ENCODE data around the gene NEK7.

The NEK7 gene

DNA sequence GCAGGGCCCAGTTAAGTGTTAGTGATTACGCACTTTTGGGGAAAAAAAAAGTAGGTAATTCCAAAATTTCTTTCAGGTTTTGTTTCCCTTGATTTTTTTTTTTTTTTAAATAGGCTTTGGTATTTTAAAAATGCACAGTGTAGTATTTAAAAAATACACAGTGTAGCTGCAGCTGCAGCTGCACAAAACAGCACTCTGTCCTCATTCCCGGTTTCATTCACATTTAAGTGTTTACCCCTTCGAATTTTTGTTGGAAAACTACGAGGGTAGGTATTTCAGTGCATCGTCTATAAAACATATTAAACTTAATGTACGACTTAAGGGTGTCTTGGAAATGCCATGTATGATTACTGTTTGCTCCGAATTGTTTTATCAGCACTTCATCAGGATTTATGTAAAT, 3.4 kb downstream of the NEK7 start:
- H3K4me1 ChIP-seq (ENCODE audit: insufficient read depth, low read length) = peaks cover 34% of the 10 kb centered on the region
- H3K36me3 ChIP-seq (ENCODE audit: insufficient read depth, low read length) = no peaks in the 10 kb centered on the region
- no peak overlapping the region for H3K4me3 ChIP-seq (ENCODE audit: low read length)
- no peaks in the 10 kb centered on the region for H3K9me3 ChIP-seq (ENCODE audit: insufficient read depth, low read depth, low read length)
- WGBS = 85% methylated on average over 6 of the region's 7 CpGs
- H3K27ac ChIP-seq (ENCODE audit: low read depth, low read length) = peak overlapping the region; percentile 3; the same call in 1 of the 2 replicates
- H3K27me3 ChIP-seq (ENCODE audit: insufficient read depth, low read length) = no peaks in the 10 kb centered on the region
- H3K9ac ChIP-seq (ENCODE audit: low read depth, low read length) = no peak overlapping the region

DNA sequence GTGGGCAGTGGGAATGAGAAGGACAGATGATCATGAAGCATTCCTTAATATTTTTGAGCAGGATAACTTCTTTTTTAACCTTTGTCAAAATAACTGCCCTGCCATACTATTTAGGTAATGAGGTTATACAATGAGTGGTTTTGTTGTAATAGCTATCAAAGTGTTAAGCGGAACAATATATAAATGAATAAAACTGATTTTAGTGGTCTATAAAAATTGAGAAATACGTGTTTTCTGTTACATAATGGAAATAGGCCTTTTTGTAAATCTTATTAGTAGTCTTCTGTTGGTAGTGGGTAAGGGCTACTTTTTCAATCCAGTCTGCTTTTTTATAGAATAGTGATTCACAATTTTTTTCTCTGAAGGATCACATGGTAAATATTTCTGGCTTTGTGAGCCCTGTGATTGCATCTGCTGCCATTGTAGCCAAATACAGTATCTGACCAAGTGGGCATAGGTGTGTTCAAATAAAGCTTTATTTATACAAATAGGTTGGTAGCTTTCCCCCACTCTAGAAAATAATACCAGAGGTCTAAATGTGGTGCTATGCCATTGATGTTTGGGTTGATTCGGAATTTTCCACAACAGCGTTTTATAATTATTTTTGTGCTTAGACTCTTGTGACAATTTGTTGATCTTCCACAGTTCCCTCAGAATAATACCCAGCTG, 4.3 kb downstream of the NEK7 start:
- H3K9me3 ChIP-seq (ENCODE audit: insufficient read depth, low read depth, low read length) = no peaks in the 10 kb centered on the region
- 93% methylated on average over 3 of the region's 4 CpGs for WGBS
- no peaks in the 10 kb centered on the region for H3K36me3 ChIP-seq (ENCODE audit: insufficient read depth, low read length)
- H3K27ac ChIP-seq (ENCODE audit: low read depth, low read length) = no peak overlapping the region
- no peak overlapping the region for H3K9ac ChIP-seq (ENCODE audit: low read depth, low read length)
- H3K27me3 ChIP-seq (ENCODE audit: insufficient read depth, low read length) = no peaks in the 10 kb centered on the region
- peaks cover 35% of the 10 kb centered on the region for H3K4me1 ChIP-seq (ENCODE audit: insufficient read depth, low read length)
- no peak overlapping the region for H3K4me3 ChIP-seq (ENCODE audit: low read length)

DNA sequence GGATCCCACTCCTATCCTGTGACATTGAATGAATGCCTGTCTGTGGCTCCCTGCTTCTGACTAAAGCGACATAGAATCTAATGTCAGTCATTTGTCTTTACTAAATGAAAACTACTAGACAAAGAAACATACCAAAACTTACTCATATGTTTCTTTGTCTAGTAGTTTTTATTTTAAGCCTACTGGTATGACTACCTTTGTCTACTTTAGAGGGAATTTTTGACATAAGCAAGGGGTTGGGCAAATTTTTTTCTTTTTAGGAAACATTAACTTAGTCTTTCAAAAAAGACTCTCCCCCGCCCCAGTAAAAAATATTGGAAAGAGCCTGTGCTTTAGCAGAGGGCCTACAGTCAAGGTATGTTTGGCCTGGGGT, 4.9 kb downstream of the NEK7 start:
- Histone ChIP-seq H3K36me3 (ENCODE audit: insufficient read depth, low read length) (no peaks in the 10 kb centered on the region), H3K9me3 (ENCODE audit: insufficient read depth, low read depth, low read length) (no peaks in the 10 kb centered on the region), H3K9ac (ENCODE audit: low read depth, low read length) (no peak overlapping the region), H3K4me3 (ENCODE audit: low read length) (no peak overlapping the region), H3K27ac (ENCODE audit: low read depth, low read length) (no peak overlapping the region), H3K27me3 (ENCODE audit: insufficient read depth, low read length) (no peaks in the 10 kb centered on the region), H3K4me1 (ENCODE audit: insufficient read depth, low read length) (peaks cover 35% of the 10 kb centered on the region)
- WGBS = 88% methylated on average over 2 of the region's 2 CpGs

DNA sequence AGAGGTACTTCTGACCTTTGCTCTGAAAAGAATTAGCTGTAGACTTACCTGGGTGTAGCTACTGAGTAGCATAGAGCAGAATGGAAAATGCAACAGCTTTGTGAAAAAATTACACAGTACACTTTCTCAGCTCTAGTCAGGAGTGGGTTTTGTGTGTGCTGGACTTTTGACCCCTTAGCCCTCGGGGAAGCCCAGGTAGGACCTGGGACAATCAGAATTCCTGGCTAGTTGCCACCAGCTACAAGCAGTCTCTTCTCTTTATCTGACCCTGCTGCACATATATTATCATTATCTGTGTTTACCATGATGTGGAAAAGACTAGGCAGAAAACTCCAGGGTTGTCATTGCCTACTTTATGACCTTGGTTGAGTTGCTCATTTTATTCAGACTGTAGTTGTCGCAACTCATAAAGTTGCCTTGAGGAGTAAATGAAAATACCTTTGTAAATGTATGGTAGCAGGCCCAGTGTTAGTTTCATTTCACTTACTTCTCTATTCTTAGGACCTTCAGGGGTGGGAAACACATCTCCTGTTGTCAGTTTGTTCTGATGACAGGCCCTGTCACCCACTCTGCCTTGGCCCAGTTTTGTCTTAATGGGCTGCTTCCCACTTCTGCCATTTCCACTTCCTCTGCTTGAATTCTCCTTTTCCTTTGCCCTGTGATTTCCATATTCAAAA, 5.4 kb downstream of the NEK7 start:
- Histone ChIP-seq H3K36me3 (ENCODE audit: insufficient read depth, low read length) (no peaks in the 10 kb centered on the region), H3K9me3 (ENCODE audit: insufficient read depth, low read depth, low read length) (no peaks in the 10 kb centered on the region), H3K9ac (ENCODE audit: low read depth, low read length) (no peak overlapping the region), H3K27me3 (ENCODE audit: insufficient read depth, low read length) (no peaks in the 10 kb centered on the region), H3K27ac (ENCODE audit: low read depth, low read length) (no peak overlapping the region), H3K4me1 (ENCODE audit: insufficient read depth, low read length) (peaks cover 35% of the 10 kb centered on the region), H3K4me3 (ENCODE audit: low read length) (no peak overlapping the region)
- 95% methylated on average over 2 of the region's 2 CpGs for WGBS

DNA sequence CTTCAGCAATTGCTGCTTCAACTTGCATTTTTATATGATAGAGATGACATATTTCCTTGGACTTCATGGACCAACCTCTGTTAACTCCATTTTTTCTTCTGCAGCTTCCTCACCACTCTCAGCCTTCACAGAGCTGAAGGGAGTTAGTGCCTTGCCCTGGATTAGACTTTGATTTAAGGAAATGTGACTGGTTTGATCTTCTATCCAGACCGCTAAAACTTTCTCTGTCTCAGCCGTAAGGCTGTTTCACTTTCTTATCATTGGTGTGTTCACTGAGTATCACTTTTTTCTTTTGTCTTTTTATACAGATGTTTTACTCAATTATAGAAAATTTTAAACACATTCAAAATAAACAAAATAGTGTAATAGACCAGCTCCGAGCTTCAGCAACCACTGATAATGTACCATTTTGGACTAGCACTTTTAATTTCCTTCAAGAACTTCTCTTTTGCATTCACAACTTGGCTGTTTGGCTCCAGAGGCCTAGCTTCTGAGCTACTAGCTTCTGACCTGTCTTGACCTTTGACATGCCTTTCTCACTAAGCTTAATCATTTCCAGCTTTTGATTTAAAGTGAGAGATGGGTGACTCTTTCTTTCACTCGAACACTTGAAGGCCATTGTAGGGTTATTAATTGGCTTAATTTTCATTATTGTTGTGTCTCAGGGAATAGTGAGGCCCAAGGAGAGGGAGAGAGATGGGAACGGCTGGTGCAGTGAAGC, 9.3 kb downstream of the NEK7 start:
- no peaks in the 10 kb centered on the region for H3K36me3 ChIP-seq (ENCODE audit: insufficient read depth, low read length)
- H3K4me3 ChIP-seq (ENCODE audit: low read length) = no peak overlapping the region
- H3K9ac ChIP-seq (ENCODE audit: low read depth, low read length) = no peak overlapping the region
- H3K4me1 ChIP-seq (ENCODE audit: insufficient read depth, low read length) = peaks cover 24% of the 10 kb centered on the region
- WGBS = 94% methylated on average over 3 of the region's 5 CpGs
- no peaks in the 10 kb centered on the region for H3K9me3 ChIP-seq (ENCODE audit: insufficient read depth, low read depth, low read length)
- H3K27me3 ChIP-seq (ENCODE audit: insufficient read depth, low read length) = no peaks in the 10 kb centered on the region
- no peak overlapping the region for H3K27ac ChIP-seq (ENCODE audit: low read depth, low read length)

DNA sequence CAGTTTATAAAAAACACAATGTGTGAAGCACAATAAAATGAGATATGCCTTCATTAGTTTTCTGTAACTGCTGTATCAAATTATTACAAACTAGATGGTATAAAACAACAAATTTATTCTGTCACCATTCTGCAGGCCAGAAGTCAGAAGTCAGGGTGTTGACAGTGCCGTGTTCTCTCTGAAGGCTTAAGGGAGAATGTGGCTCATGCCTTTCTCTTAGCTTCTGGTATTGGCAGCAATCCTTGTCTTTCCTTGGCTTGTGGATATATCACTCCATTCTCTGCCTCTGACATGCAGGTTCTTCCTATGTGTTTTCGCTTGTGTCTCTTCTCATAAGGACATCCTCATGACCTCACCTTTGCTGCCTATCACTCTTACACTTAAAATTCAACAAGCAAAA, 10.1 kb downstream of the NEK7 start:
- H3K4me1 ChIP-seq (ENCODE audit: insufficient read depth, low read length) = peaks cover 24% of the 10 kb centered on the region
- no peaks in the 10 kb centered on the region for H3K36me3 ChIP-seq (ENCODE audit: insufficient read depth, low read length)
- no peak overlapping the region for H3K27ac ChIP-seq (ENCODE audit: low read depth, low read length)
- H3K9ac ChIP-seq (ENCODE audit: low read depth, low read length) = no peak overlapping the region
- H3K9me3 ChIP-seq (ENCODE audit: insufficient read depth, low read depth, low read length) = no peaks in the 10 kb centered on the region
- H3K27me3 ChIP-seq (ENCODE audit: insufficient read depth, low read length) = no peaks in the 10 kb centered on the region
- 97% methylated on average over 2 of the region's 2 CpGs for WGBS
- no peak overlapping the region for H3K4me3 ChIP-seq (ENCODE audit: low read length)

DNA sequence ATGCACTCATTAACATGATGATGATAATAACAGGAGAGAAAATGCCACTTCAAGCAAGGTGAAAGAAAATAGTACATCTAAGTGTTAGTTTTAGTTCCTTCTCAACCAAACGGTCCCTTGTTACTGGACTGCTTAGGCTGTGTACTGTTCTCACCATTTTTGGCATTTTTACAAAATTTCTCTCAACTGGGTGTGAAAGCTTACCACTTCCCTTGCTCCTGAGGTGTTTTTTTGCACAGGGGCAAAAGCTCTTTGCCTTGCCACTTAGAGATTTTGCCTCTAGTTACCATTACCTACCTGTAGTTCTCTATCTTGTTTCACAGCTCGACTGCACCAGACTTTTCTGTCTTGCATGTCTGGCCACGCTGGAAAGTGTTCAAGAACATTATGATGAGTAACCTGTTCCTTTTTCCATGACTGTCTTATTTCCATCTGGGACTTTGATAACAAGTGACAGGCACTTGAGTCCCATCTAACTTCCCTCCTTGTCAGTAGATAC, 10.7 kb downstream of the NEK7 start:
- H3K27ac ChIP-seq (ENCODE audit: low read depth, low read length) = no peak overlapping the region
- H3K36me3 ChIP-seq (ENCODE audit: insufficient read depth, low read length) = no peaks in the 10 kb centered on the region
- no peaks in the 10 kb centered on the region for H3K27me3 ChIP-seq (ENCODE audit: insufficient read depth, low read length)
- peaks cover 22% of the 10 kb centered on the region for H3K4me1 ChIP-seq (ENCODE audit: insufficient read depth, low read length)
- H3K9me3 ChIP-seq (ENCODE audit: insufficient read depth, low read depth, low read length) = no peaks in the 10 kb centered on the region
- H3K9ac ChIP-seq (ENCODE audit: low read depth, low read length) = no peak overlapping the region
- H3K4me3 ChIP-seq (ENCODE audit: low read length) = no peak overlapping the region
- 86% methylated on average over 3 of the region's 3 CpGs for WGBS

DNA sequence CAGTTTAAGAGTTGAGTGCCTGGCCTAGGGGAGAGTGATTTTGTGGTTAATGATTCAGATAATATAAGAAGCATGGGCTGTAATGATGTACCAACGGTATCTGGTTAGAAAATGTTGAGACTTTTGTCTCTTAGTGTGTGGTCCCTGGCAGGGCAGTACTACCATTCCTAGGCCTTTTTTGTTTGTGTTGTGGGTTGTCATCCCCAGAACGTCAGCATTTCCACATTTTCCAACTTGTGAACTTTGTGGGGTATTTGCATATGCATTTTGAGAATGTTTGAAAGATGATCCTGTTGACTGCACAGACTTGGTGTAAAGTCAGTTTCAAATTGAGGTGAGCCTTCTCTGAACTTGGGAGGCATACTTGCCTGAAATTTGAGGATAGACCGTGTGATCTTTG, 11.4 kb downstream of the NEK7 start:
- Histone ChIP-seq H3K9ac (ENCODE audit: low read depth, low read length) (no peak overlapping the region), H3K27ac (ENCODE audit: low read depth, low read length) (no peak overlapping the region), H3K9me3 (ENCODE audit: insufficient read depth, low read depth, low read length) (no peaks in the 10 kb centered on the region), H3K4me1 (ENCODE audit: insufficient read depth, low read length) (peaks cover 19% of the 10 kb centered on the region), H3K4me3 (ENCODE audit: low read length) (no peak overlapping the region), H3K36me3 (ENCODE audit: insufficient read depth, low read length) (no peaks in the 10 kb centered on the region), H3K27me3 (ENCODE audit: insufficient read depth, low read length) (no peaks in the 10 kb centered on the region)
- 70% methylated on average over 3 of the region's 3 CpGs for WGBS

DNA sequence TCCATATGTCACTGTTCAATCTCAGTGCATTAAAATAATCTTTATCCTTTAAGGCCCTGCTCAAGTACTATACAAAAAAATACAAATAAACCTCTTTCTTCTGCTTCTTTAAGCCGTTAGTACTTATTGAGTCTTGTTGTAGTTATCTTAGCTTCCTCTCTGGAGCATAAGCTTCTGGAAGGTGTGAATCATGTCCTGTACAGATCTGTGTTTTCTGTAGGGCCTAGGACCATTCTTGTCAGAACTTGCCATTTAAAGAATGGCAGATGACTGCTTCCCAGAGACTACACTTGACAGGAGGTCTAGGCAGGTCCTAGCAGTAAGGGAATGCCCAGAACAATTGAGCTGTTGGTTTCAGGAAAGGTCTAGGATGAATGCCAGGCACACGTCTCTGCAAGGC, 12.9 kb downstream of the NEK7 start:
- Histone ChIP-seq H3K27ac (ENCODE audit: low read depth, low read length) (no peak overlapping the region), H3K36me3 (ENCODE audit: insufficient read depth, low read length) (no peaks in the 10 kb centered on the region), H3K4me1 (ENCODE audit: insufficient read depth, low read length) (peaks cover 19% of the 10 kb centered on the region), H3K9ac (ENCODE audit: low read depth, low read length) (no peak overlapping the region), H3K4me3 (ENCODE audit: low read length) (no peak overlapping the region), H3K27me3 (ENCODE audit: insufficient read depth, low read length) (no peaks in the 10 kb centered on the region), H3K9me3 (ENCODE audit: insufficient read depth, low read depth, low read length) (no peaks in the 10 kb centered on the region)
- 92% methylated on average over 2 of the region's 2 CpGs for WGBS

DNA sequence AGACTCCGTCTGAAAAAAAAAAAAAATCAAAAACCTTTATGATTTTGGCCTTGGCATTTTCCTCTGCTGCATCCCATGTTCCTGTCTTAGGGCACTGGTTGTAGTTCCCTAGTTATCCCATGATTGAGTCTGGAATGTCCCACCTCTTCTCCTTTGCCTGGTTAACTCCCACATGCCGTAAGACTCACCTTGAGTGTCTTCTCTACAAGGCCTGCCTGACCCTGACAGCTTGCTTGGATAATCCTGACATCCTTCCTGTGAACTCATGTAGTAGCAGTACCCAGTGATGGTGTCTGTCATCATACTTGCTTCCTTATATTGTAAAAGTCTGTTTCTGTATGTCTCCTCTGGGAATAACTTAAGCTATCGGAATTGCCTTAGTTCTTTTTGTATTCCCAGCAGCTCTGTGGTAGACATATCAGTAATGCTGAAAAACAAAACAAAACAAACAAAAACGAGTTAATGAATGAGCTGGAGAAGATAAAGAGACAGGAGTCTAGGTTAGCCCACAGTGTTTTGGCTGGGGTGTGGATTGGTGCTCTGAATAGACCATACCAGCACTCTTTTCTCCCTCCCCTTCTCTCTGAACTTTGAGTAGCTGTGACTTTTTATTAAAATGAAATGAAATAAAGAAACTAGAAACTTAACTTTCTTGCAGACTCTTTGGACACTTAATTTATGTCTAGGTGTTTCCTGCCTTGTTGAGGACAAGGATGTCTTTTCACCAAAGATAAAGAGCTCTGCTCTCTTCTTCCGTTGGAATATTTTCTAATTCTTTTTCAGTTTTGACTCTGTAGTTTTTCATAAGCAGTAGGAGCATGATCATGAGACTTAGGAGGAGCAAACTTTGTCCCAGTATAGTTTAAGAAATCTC, 15.1 kb downstream of the NEK7 start:
- H3K36me3 ChIP-seq (ENCODE audit: insufficient read depth, low read length) = no peaks in the 10 kb centered on the region
- H3K4me3 ChIP-seq (ENCODE audit: low read length) = no peak overlapping the region
- no peaks in the 10 kb centered on the region for H3K9me3 ChIP-seq (ENCODE audit: insufficient read depth, low read depth, low read length)
- no peak overlapping the region for H3K9ac ChIP-seq (ENCODE audit: low read depth, low read length)
- H3K27me3 ChIP-seq (ENCODE audit: insufficient read depth, low read length) = no peaks in the 10 kb centered on the region
- peaks cover 16% of the 10 kb centered on the region for H3K4me1 ChIP-seq (ENCODE audit: insufficient read depth, low read length)
- no peak overlapping the region for H3K27ac ChIP-seq (ENCODE audit: low read depth, low read length)
- 90% methylated on average over 4 of the region's 5 CpGs for WGBS

DNA sequence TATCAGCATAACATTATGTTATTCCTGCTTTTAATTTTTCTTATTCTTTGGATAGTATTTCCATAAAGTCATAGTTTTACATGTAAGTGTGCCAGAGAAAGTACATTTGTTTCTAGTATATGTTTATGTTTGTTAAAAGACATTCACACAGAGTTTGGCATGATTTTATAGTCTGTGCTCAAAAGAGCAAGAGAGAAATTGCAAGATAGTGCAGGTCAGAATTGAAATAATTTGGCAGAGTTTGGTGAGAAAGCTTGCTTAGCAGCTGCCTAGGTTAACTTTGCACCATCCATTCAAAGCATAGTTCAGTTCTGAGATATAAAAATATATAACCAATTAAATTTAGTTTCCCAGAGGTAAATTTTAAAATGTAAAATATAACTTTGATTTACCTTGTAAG, 17.0 kb downstream of the NEK7 start:
- Histone ChIP-seq H3K9me3 (ENCODE audit: insufficient read depth, low read depth, low read length) (no peaks in the 10 kb centered on the region), H3K9ac (ENCODE audit: low read depth, low read length) (no peak overlapping the region), H3K27me3 (ENCODE audit: insufficient read depth, low read length) (no peaks in the 10 kb centered on the region), H3K36me3 (ENCODE audit: insufficient read depth, low read length) (no peaks in the 10 kb centered on the region), H3K27ac (ENCODE audit: low read depth, low read length) (no peak overlapping the region), H3K4me1 (ENCODE audit: insufficient read depth, low read length) (peaks cover 9% of the 10 kb centered on the region; the same call in 1 of the 2 replicates), H3K4me3 (ENCODE audit: low read length) (no peak overlapping the region)

Data from HUES64 (cell line).